Endothelial cell of umbilical vein (primary cell): ENCODE results near the gene PHTF1. TPM values are rescaled to one million over a fixed set of nuclear protein-coding genes. Genes with fewer than 3 reads are reported as not detected.

Experiments used
- Bru-seq: library from RNA; stranded (reverse); fragments of 400-500 nt; gene quantifications from one replicate; lab custom pipeline; 2021; lab: Mats Ljungman, UMichigan
- BruChase-seq, 2 experiments: library from RNA; stranded (reverse); fragments of 400-500 nt; gene quantifications; one replicate each; lab custom pipeline; 2021; lab: Mats Ljungman, UMichigan
- BruUV-seq: library from RNA; stranded (reverse); fragments of 400-500 nt; replicated peaks from 2 replicates; lab custom pipeline; 2021; lab: Mats Ljungman, UMichigan
- CTCF ChIA-PET: fragments of 300-600, 350-600 bp; sonication (Branson Sonifier 250); formaldehyde crosslinking; loops from one replicate; lab custom pipeline; 2021; ENCODE audit warnings: antibody characterized with exemption, inconsistent platforms; lab: Charles Lee
- POLR2A ChIA-PET: fragments of 300-600, 350-600 bp; sonication (Branson Sonifier 250); formaldehyde crosslinking; loops from one replicate; lab custom pipeline; 2021; ENCODE audit warnings: antibody characterized with exemption, inconsistent platforms; lab: Charles Lee
- DNase-seq: peaks from one replicate; pipeline ENCODE4 v3.0.0-alpha.2; 2011; ENCODE audit warnings: low read depth, low spot score
- FAIRE-seq: peaks from 2 replicates; lab custom pipeline; 2011; peaks lifted over from hg19 to GRCh38; lab: Jason Lieb, UNC
- H2AFZ ChIP-seq: 2 replicates; pipeline ENCODE4 v1.6.0; 2012; ENCODE audit warnings: low read depth, low read length, control low read depth, inconsistent platforms
- H3K27ac ChIP-seq: 2 replicates; pipeline ENCODE4 v1.5.1; 2011; ENCODE audit warnings: low read depth, mild to moderate bottlenecking, control low read depth, low read length, moderate library complexity; ENCODE audit not compliant: insufficient read depth
- H3K27me3 ChIP-seq, 2 experiments: 2 replicates each; pipeline versions ENCODE4 v1.6.0 to v1.6.1; 2011; ENCODE audit warnings: low read length in 2 of 2, mixed read lengths in 1 of 2; ENCODE audit not compliant: control insufficient read depth in 2 of 2, insufficient read depth in 2 of 2
- H3K36me3 ChIP-seq, 2 experiments: 2 replicates in 1 of 2; 3 replicates in 1 of 2; pipeline ENCODE4 v1.5.1; 2011; ENCODE audit warnings: low read length in 2 of 2, mild to moderate bottlenecking in 1 of 2, moderate library complexity in 1 of 2; ENCODE audit not compliant: control insufficient read depth in 2 of 2, insufficient read depth in 2 of 2; ENCODE audit errors: extremely low read depth in 1 of 2
- H3K4me1 ChIP-seq: 3 replicates; pipeline ENCODE4 v1.5.1; 2011; ENCODE audit warnings: mild to moderate bottlenecking, low read length; ENCODE audit not compliant: control insufficient read depth, insufficient read depth; ENCODE audit errors: extremely low read depth
- H3K4me2 ChIP-seq: 2 replicates; pipeline ENCODE4 v1.6.1; 2011; ENCODE audit warnings: low read length, control low read depth, mixed read lengths; ENCODE audit not compliant: insufficient read depth
- H3K4me3 ChIP-seq, 3 experiments: fragments of 200-600 bp in 1 of 3; sonication (generic), shearing (Covaris generic) in 1 of 3; replicated peaks in 1 of 3; 2 replicates each; pipeline ENCODE4 v1.5.1; 2011 to 2016; ENCODE audit warnings: control low read depth in 3 of 3, low read length in 3 of 3, mild to moderate bottlenecking in 2 of 3, inconsistent platforms in 1 of 3, low read depth in 1 of 3, moderate library complexity in 1 of 3; ENCODE audit not compliant: insufficient read depth in 1 of 3
- H3K79me2 ChIP-seq: 2 replicates; pipeline ENCODE4 v1.6.0; 2012; ENCODE audit warnings: low read length, inconsistent platforms; ENCODE audit not compliant: control insufficient read depth, insufficient read depth
- H3K9ac ChIP-seq: replicated peaks from 2 replicates; pipeline ENCODE3; 2011; ENCODE audit warnings: low read length, control low read depth; ENCODE audit not compliant: insufficient read depth; ENCODE audit errors: extremely low read depth
- H3K9me1 ChIP-seq: replicated peaks from 3 replicates; pipeline ENCODE4 v1.6.0; 2011; ENCODE audit warnings: mild to moderate bottlenecking, low read length; ENCODE audit not compliant: control insufficient read depth, insufficient read depth; ENCODE audit errors: extremely low read depth
- H3K9me3 ChIP-seq: replicated peaks from 2 replicates; pipeline ENCODE4 v1.5.1; 2012; ENCODE audit warnings: low read length, inconsistent platforms; ENCODE audit not compliant: control insufficient read depth, insufficient read depth
- H4K20me1 ChIP-seq: replicated peaks from 2 replicates; pipeline ENCODE3; 2011; ENCODE audit warnings: mild to moderate bottlenecking, low read length; ENCODE audit not compliant: control insufficient read depth, insufficient read depth; ENCODE audit errors: extremely low read depth
- FOS ChIP-seq: IDR thresholded peaks from 2 replicates; pipeline ENCODE4 v1.6.1; 2011; ENCODE audit warnings: mild to moderate bottlenecking, low read length, moderate library complexity, borderline replicate concordance; ENCODE audit not compliant: insufficient read depth
- GATA2 ChIP-seq: IDR thresholded peaks from 2 replicates; pipeline ENCODE4 v1.7.0; 2011; ENCODE audit warnings: low read depth, mild to moderate bottlenecking, moderate library complexity, mixed read lengths, low read length; ENCODE audit not compliant: insufficient read length, insufficient read depth
- JUN ChIP-seq: IDR thresholded peaks from 2 replicates; pipeline ENCODE4 v1.6.1; 2011; ENCODE audit warnings: borderline replicate concordance, low read depth; ENCODE audit not compliant: insufficient read length, insufficient read depth
- MYC ChIP-seq: IDR thresholded peaks from one replicate; pipeline ENCODE4 v1.6.1; 2011; ENCODE audit warnings: mild to moderate bottlenecking, low read depth, low read length
- POLR2A ChIP-seq: IDR thresholded peaks from 2 replicates; pipeline ENCODE4 v1.6.1; 2012; ENCODE audit warnings: low read depth, mild to moderate bottlenecking, control low read depth, low read length
- POLR2AphosphoS5 ChIP-seq: IDR thresholded peaks from 2 replicates; pipeline ENCODE4 v1.6.1; 2012; ENCODE audit warnings: low read depth, mild to moderate bottlenecking, control low read depth, low read length, moderate library complexity; ENCODE audit not compliant: insufficient read depth
- dilution Hi-C: fragments of 300-500 bp; cut with MboI; formaldehyde crosslinking; loops from one replicate; pipeline ENCODE4 v1.15.0; 2019; ENCODE audit warnings: low sequenced_read_pairs; ENCODE audit not compliant: extremely low pct_ligation_motif_present
- intact Hi-C: fragments of 100-400 bp; cut with micrococcal nuclease; formaldehyde crosslinking; loops from one replicate; pipeline ENCODE4 v1.10.0; 2022
- long read RNA-seq: library from polyadenylated mRNA; stranded (forward); transcript quantifications from one replicate; pipeline ENCODE4 v2.0.0, GENCODE V29; 2021
- polyA minus RNA-seq, 3 experiments: library from RNA; depleted of rRNA, polyadenylated mRNA; stranded (reverse); fragments of >200 nt; gene quantifications; 1 replicate in 1 of 3; 2 replicates in 2 of 3; pipeline ENCODE4 v1.2.3, GENCODE V29; 2011
- polyA plus RNA-seq, 4 experiments: library from polyadenylated mRNA; depleted of rRNA in 3 of 4; stranded (reverse) in 3 of 4; unstranded in 1 of 4; fragments of >200 nt; gene quantifications; 2 replicates each; pipeline versions ENCODE4 v1.2.1 to v1.2.3, GENCODE V29; 2011 to 2012; ENCODE audit warnings: missing spikeins in 1 of 4
- total RNA-seq: library from RNA; stranded (reverse); gene quantifications from 2 replicates; pipeline ENCODE4 v1.2.3, GENCODE V29; 2021

The PHTF1 gene
- total RNA-seq (62.6 and 68.7 TPM in 2 replicates), polyA plus RNA-seq (20.3 and 26.3 TPM in 2 replicates), polyA minus RNA-seq (42.6 and 45.2 TPM in 2 replicates), Bru-seq, nascent RNA (percentile 86 among the genes with signal in this experiment), BruChase-seq, experiment 1, labeled RNA remaining after a 6-hour chase (percentile 83 among the genes with signal in this experiment), BruChase-seq, experiment 2, labeled RNA remaining after a 2-hour chase (percentile 85 among the genes with signal in this experiment)
- 20.3 and 21.4 TPM in 2 replicates for polyA plus RNA-seq (2011; cell fraction: cytosol; rRNA removed)
- 33.4 and 45.5 TPM in 2 replicates for polyA plus RNA-seq (2011; cell fraction: nucleus; rRNA removed)
- 31.9 and 51.6 TPM in 2 replicates for polyA plus RNA-seq (2012)
- polyA minus RNA-seq (2011; cell fraction: cytosol; rRNA and poly(A)+ RNA removed) = 13.9 TPM
- polyA minus RNA-seq (2011; cell fraction: nucleus; rRNA and poly(A)+ RNA removed) = 71.7 and 75.0 TPM in 2 replicates
- long read RNA-seq, transcript PHTF1-204 (19 exons, 3,273 nt) = major isoform, 21 of 155 reads
- long read RNA-seq, transcript PHTF1-205 (18 exons, 3,244 nt) = minor isoform, 14 of 155 reads
- long read RNA-seq, partial matches to known transcripts = 81 of 155 reads
- long read RNA-seq, other reads (novel, unspliced or antisense) = 33 of 155 reads

DNA sequence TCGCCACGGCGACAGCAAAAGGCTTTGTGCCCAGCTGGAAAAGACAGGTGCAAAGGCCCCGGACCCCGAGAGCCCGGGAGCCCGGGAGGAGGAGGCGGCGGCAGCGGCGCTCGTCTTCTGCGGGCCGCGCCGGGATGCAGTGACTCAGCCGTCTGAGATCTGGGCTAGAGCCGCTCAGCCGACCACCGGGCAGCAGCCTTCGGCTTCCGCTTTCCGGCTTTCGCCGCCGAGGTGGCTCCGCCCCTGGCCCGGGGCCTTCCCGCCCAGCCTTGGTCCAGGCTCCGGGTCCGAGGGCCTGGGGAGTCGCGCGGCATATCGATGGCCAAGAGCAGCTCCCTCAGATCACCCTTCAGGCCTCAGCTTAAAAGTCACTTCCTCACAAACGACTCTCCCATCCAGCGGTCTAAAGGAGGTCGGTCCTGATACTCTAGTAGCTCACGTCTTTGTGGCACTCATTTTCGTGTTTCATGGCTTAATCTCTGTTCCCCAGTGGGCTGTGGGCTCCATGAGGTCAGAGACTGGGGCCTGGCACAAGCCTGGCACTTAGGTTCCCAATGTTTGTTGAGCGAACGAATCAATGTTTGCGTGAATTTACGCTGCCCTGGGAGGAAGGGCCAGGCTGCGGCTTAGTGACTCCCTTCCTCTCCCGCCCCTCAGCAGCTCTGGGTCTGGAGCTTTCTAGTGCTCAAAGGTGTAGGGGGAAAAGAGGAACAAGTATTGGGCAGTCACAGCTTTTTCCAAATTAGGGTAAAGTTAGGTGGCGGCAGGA lies at the start of gene PHTF1:
Gene PHTF1, minus strand, starts transcription at position 154 of the 769 bp plus-strand sequence. CDS start 783 bp downstream, outside the sequence.
- DNase-seq (peak; percentile 82), FAIRE-seq (peak; percentile 87)
- CTCF ChIA-PET = interaction anchor here (0.7 to 1.6 kb wide), 8 partner anchors 17 to 1427 kb away, joined by 3 to 5 read pairs (median 3); partner anchors contain the start of gene LRIG2

More for the DNA sequence above, at the start of gene PHTF1:
- H3K4me1 ChIP-seq = peaks cover 22% of the 10 kb centered on the region
- peak within 1 kb of the TSS; percentile 83 to 100 (median 96) for H3K4me3 ChIP-seq
- peak within 1 kb of the TSS; percentile 92 for H3K27ac ChIP-seq
- H3K9ac ChIP-seq = peak within 1 kb of the TSS; percentile 98
- H3K4me2 ChIP-seq = peak within 1 kb of the TSS; percentile 100
- TSS peak; percentile 94 for BruUV-seq
- TF ChIP-seq POLR2AphosphoS5 (peak; percentile 98), JUN (no peak), FOS (peak; percentile 80), MYC (no peak), GATA2 (no peak), POLR2A (peak; percentile 98)
- no peaks in the 10 kb centered on the region for H3K27me3 ChIP-seq
- no peaks in the 10 kb centered on the region for H3K36me3 ChIP-seq
- H3K9me3 ChIP-seq = no peaks in the 10 kb centered on the region
- POLR2A ChIA-PET = interaction anchor here (0.6 to 1.5 kb wide), 5 partner anchors 11 to 625 kb away, joined by 3 to 12 read pairs (median 3); partner anchors contain the start of gene RSBN1
- peaks cover 37% of the 10 kb centered on the region for H3K79me2 ChIP-seq
- H4K20me1 ChIP-seq = peaks cover 2% of the 10 kb centered on the region
- intact Hi-C loops (loop anchor here (1.0 to 5.0 kb wide), 7 partner anchors 53 to 1052 kb away; partner anchors contain the start of genes DCLRE1B, HIPK1, MAGI3 and RHOC), dilution Hi-C loops (no loop called here)
- H2AFZ ChIP-seq = peak within 1 kb of the TSS; percentile 87
- H3K9me1 ChIP-seq = no peaks in the 10 kb centered on the region
